UCSD-AML1 (cell line): ENCODE data around the gene SULT1E1.

ENCODE experiments used
- DNase-seq: peaks from one replicate; lab custom pipeline; 2025; ENCODE audit not compliant: unreplicated experiment; lab: John Stamatoyannopoulos, UW

SULT1E1 gene

GRCh38 chr4:69799337-69799736, 60.6 kb downstream of the SULT1E1 start:
- no peak for DNase-seq

- no peak for DNase-seq
Observed at GRCh38 chr4:69793732-69794131, 66.2 kb downstream of the SULT1E1 start.
